HG02943 (cell line): Measurements from ENCODE around the gene HSPE1.
"Not testable (repeated sequence)": the region's sequence is repeated elsewhere in the genome, so short reads cannot be mapped to it uniquely, and the experiment has no call there.

Source experiments
- ATAC-seq: cut with Tn5 transposase; IDR thresholded peaks from one replicate; pipeline ENCODE4 v1.9.1; 2021; ENCODE audit warnings: mild to moderate bottlenecking, low read depth, moderate library complexity; ENCODE audit not compliant: unreplicated experiment

The HSPE1 gene

GRCh38 chr2:197498235-197498936, 1.8 kb upstream of the HSPE1 start:
- no peak for ATAC-seq

- ATAC-seq, result peak; percentile 25
Observed at GRCh38 chr2:197498937-197499593, 1.1 kb upstream of the HSPE1 start.

GRCh38 chr2:197500503-197501131, 438 bp downstream of the HSPE1 start:
- peak; percentile 4 for ATAC-seq

GRCh38 chr2:197502201-197502600, 2.0 kb downstream of the HSPE1 start:
- no peak for ATAC-seq

GRCh38 chr2:197502685-197503084, 2.5 kb downstream of the HSPE1 start:
- ATAC-seq, result no peak

GRCh38 chr2:197504000-197504399, 3.8 kb downstream of the HSPE1 start:
- no peak for ATAC-seq

- ATAC-seq, result no peak
Observed at GRCh38 chr2:197504512-197504911, 4.3 kb downstream of the HSPE1 start.

- ATAC-seq, result no peak
Observed at GRCh38 chr2:197506658-197507057, 6.5 kb downstream of the HSPE1 start.

- ATAC-seq, result no peak
Observed at GRCh38 chr2:197513915-197514314, 13.7 kb downstream of the HSPE1 start.

- ATAC-seq, result no peak
Observed at GRCh38 chr2:197514754-197515153, 14.6 kb downstream of the HSPE1 start.

GRCh38 chr2:197515315-197515738, 15.1 kb downstream of the HSPE1 start:
- ATAC-seq, result peak; percentile 10

GRCh38 chr2:197515739-197516392, 15.7 kb downstream of the HSPE1 start, which contains the start of gene MOB4:
Gene MOB4, plus strand, starts transcription at chr2:197516066. Its CDS starts 21 bp downstream, at chr2:197516087.
- peak; percentile 95 for ATAC-seq

GRCh38 chr2:197516393-197516761, 16.2 kb downstream of the HSPE1 start:
- peak; percentile 13 for ATAC-seq

- ATAC-seq, result no peak
Observed at GRCh38 chr2:197517150-197517549, 17.0 kb downstream of the HSPE1 start.

GRCh38 chr2:197538412-197538811, 38.2 kb downstream of the HSPE1 start:
- no peak for ATAC-seq

- ATAC-seq, result no peak
Observed at GRCh38 chr2:197539734-197540133, 39.6 kb downstream of the HSPE1 start.

GRCh38 chr2:197543206-197543605, 43.0 kb downstream of the HSPE1 start:
- ATAC-seq, result no peak

- no peak for ATAC-seq
Observed at GRCh38 chr2:197547163-197547900, 47.2 kb downstream of the HSPE1 start.

- ATAC-seq, result no peak
Observed at GRCh38 chr2:197548582-197548981, 48.4 kb downstream of the HSPE1 start.

GRCh38 chr2:197551260-197551659, 51.1 kb downstream of the HSPE1 start:
- not testable (repeated sequence) for ATAC-seq
